Smooth muscle cell (in vitro differentiated cells): ENCODE measurements around the gene TMEM132C. TPM values are rescaled to one million over a fixed set of nuclear protein-coding genes. Genes with fewer than 3 reads are reported as not detected.

ENCODE experiments used
- DNase-seq: peaks from one replicate; lab custom pipeline; 2025; ENCODE audit not compliant: unreplicated experiment; lab: John Stamatoyannopoulos, UW
- H2AFZ ChIP-seq: fragments of 200-600 bp; sonication (generic); 2 replicates; pipeline ENCODE4 v1.6.0; 2016; ENCODE audit warnings: antibody characterized with exemption, low read depth, mild to moderate bottlenecking
- H3F3A ChIP-seq: fragments of 200-600 bp; sonication (generic); 2 replicates; pipeline ENCODE4 v1.6.0; 2017; ENCODE audit warnings: antibody characterized with exemption, low read depth
- H3K27ac ChIP-seq: fragments of 200-600 bp; sonication (generic); 2 replicates; pipeline ENCODE4 v1.5.1; 2016; ENCODE audit warnings: low read depth, mild to moderate bottlenecking
- H3K27me3 ChIP-seq: fragments of 200-600 bp; sonication (generic); 2 replicates; pipeline ENCODE4 v1.6.1; 2016; ENCODE audit warnings: low read depth, mild to moderate bottlenecking
- H3K36me3 ChIP-seq: fragments of 200-600 bp; sonication (generic); 2 replicates; pipeline ENCODE4 v1.5.1; 2016; ENCODE audit warnings: low read depth
- H3K4me1 ChIP-seq: fragments of 200-600 bp; sonication (generic); 2 replicates; pipeline ENCODE4 v1.5.1; 2016; ENCODE audit warnings: low read depth
- H3K4me2 ChIP-seq: fragments of 200-600 bp; sonication (generic); 2 replicates; pipeline ENCODE4 v1.6.0; 2016; ENCODE audit warnings: mild to moderate bottlenecking
- H3K4me3 ChIP-seq: fragments of 200-600 bp; sonication (generic); 2 replicates; pipeline ENCODE4 v1.5.1; 2016; ENCODE audit warnings: mild to moderate bottlenecking
- H3K79me2 ChIP-seq: fragments of 200-600 bp; sonication (generic); 2 replicates; pipeline ENCODE4 v1.6.0; 2016; ENCODE audit warnings: low read depth, mild to moderate bottlenecking
- H3K9ac ChIP-seq: fragments of 200-600 bp; sonication (generic); 2 replicates; pipeline ENCODE4 v1.6.0; 2016; ENCODE audit warnings: low read depth
- H3K9me3 ChIP-seq: fragments of 200-600 bp; sonication (generic); replicated peaks from 2 replicates; pipeline ENCODE4 v1.5.1; 2016; ENCODE audit warnings: low read depth
- H4K20me1 ChIP-seq: fragments of 200-600 bp; sonication (generic); 2 replicates; pipeline ENCODE4 v1.6.0; 2016; ENCODE audit warnings: low read depth
- WGBS: methylation state at CpG from one replicate; pipeline ENCODE4 v1.1.7; 2016; ENCODE audit warnings: low lambda C conversion rate; 5-methylcytosine and 5-hydroxymethylcytosine counted together
- polyA plus RNA-seq: library from polyadenylated mRNA; unstranded; fragments of >200 nt; fragmentation: Nextera tagmentation; extraction: Ambion mirVana; gene quantifications from 2 replicates; pipeline ENCODE4 v1.2.1, GENCODE V29; 2016
- total RNA-seq: library from RNA; depleted of rRNA; stranded (reverse); fragments of >200 nt; gene quantifications from 2 replicates; pipeline ENCODE4 v1.2.3, GENCODE V29; 2014
- TF ChIP-seq, protein P1 (sequence below): fragments of 200-600 bp; sonication (generic); IDR thresholded peaks from 2 replicates; pipeline ENCODE4 v1.5.1; 2017; ENCODE audit warnings: borderline replicate concordance, mild to moderate bottlenecking, antibody characterized with exemption; ENCODE audit not compliant: insufficient read depth, poor library complexity, severe bottlenecking

Gene TMEM132C
- total and polyA plus RNA-seq, 2 experiments from 2014 or later, result 0.49 to 0.77 TPM

DNA sequence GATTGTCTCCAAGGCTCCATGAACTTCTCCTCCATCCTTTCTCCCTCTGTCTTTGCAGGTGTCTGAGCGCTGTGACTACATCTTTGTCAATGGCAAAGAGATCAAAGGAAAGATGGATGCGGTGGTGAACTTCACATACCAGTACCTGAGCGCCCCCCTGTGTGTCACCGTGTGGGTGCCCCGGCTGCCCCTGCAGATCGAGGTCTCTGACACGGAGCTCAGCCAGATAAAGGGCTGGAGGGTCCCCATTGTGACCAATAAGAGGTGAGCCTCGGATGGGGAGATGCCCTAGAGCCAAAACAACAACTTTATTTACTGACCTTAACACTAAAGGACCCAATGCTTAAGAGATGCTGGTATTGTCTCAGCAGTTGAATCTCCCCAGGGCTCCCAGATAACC is 426.8 kb downstream of the TMEM132C start:
- 77% methylated on average over 8 of the region's 8 CpGs for WGBS
- Histone ChIP-seq H4K20me1 (no peaks in the 10 kb centered on the region), H2AFZ (no peak overlapping the region)

DNA sequence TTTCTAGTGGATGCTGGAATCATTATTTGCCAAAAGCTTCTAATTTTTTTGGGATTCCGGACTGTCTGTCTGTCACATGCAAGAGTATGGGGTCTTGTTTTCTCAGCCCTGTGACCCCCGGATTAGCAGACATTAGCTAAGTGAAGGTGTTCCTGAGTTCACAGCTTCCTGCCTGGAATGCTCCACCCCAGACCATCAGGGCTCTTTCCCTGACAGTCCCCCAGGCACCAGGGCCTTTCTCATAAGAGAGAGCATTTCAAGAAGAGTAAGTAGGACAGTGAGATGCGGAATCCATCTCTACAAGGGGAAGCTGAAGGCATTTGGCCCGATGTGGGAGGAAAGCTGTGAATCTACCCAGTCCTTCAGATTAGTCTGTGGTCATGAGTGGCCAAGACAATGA is 427.5 kb downstream of the TMEM132C start:
- Histone ChIP-seq H2AFZ (no peak overlapping the region), H3K27ac (no peak overlapping the region), H3K4me1 (no peaks in the 10 kb centered on the region), H3K9ac (no peak overlapping the region), H3K79me2 (no peaks in the 10 kb centered on the region), H3K36me3 (no peaks in the 10 kb centered on the region), H3K4me2 (no peak overlapping the region), H3K9me3 (no peaks in the 10 kb centered on the region), H3K27me3 (no peaks in the 10 kb centered on the region), H4K20me1 (no peaks in the 10 kb centered on the region), H3F3A (no peaks in the 10 kb centered on the region), H3K4me3 (no peak overlapping the region)
- TF ChIP-seq, protein P1, sequence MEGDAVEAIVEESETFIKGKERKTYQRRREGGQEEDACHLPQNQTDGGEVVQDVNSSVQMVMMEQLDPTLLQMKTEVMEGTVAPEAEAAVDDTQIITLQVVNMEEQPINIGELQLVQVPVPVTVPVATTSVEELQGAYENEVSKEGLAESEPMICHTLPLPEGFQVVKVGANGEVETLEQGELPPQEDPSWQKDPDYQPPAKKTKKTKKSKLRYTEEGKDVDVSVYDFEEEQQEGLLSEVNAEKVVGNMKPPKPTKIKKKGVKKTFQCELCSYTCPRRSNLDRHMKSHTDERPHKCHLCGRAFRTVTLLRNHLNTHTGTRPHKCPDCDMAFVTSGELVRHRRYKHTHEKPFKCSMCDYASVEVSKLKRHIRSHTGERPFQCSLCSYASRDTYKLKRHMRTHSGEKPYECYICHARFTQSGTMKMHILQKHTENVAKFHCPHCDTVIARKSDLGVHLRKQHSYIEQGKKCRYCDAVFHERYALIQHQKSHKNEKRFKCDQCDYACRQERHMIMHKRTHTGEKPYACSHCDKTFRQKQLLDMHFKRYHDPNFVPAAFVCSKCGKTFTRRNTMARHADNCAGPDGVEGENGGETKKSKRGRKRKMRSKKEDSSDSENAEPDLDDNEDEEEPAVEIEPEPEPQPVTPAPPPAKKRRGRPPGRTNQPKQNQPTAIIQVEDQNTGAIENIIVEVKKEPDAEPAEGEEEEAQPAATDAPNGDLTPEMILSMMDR, result no peak
- WGBS, result 90% methylated on average over 4 of the region's 4 CpGs
- DNase-seq, result no peak

More for the DNA sequence above, 426.8 kb downstream of the TMEM132C start:
- TF ChIP-seq, protein P1, result no peak
- Histone ChIP-seq H3K27ac (no peak overlapping the region), H3K4me3 (no peak overlapping the region), H3K9me3 (no peaks in the 10 kb centered on the region), H3K27me3 (no peaks in the 10 kb centered on the region), H3K36me3 (no peaks in the 10 kb centered on the region), H3K4me1 (no peaks in the 10 kb centered on the region), H3K9ac (no peak overlapping the region), H3F3A (no peaks in the 10 kb centered on the region), H3K4me2 (no peak overlapping the region), H3K79me2 (no peaks in the 10 kb centered on the region)
- DNase-seq, result no peak

DNA sequence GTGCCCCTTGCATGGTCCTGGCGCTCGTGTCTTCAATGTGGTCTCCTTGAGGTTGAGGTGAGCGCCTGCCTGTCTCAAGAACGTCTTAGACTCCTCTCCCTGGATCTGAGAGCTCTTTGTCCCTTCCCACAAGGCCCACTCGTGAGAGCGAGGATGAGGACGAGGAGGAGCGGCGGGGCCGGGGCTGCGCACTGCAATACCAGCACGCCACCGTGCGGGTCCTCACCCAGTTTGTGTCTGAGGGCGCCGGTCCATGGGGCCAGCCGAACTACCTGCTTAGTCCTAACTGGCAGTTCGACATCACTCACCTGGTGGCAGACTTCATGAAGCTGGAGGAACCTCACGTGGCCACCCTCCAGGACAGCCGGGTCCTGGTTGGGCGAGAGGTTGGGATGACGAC is 428.7 kb downstream of the TMEM132C start:
- Histone ChIP-seq H3K4me3 (no peak overlapping the region), H3K36me3 (no peaks in the 10 kb centered on the region), H3K27ac (no peak overlapping the region), H3K4me2 (no peak overlapping the region), H3K27me3 (no peaks in the 10 kb centered on the region), H3K79me2 (no peaks in the 10 kb centered on the region), H3K9ac (no peak overlapping the region), H3F3A (no peaks in the 10 kb centered on the region), H4K20me1 (no peaks in the 10 kb centered on the region), H3K4me1 (no peaks in the 10 kb centered on the region), H2AFZ (no peak overlapping the region), H3K9me3 (no peaks in the 10 kb centered on the region)
- DNase-seq, result no peak
- TF ChIP-seq, protein P1, result no peak
- WGBS, result 92% methylated on average over 22 of the region's 22 CpGs

DNA sequence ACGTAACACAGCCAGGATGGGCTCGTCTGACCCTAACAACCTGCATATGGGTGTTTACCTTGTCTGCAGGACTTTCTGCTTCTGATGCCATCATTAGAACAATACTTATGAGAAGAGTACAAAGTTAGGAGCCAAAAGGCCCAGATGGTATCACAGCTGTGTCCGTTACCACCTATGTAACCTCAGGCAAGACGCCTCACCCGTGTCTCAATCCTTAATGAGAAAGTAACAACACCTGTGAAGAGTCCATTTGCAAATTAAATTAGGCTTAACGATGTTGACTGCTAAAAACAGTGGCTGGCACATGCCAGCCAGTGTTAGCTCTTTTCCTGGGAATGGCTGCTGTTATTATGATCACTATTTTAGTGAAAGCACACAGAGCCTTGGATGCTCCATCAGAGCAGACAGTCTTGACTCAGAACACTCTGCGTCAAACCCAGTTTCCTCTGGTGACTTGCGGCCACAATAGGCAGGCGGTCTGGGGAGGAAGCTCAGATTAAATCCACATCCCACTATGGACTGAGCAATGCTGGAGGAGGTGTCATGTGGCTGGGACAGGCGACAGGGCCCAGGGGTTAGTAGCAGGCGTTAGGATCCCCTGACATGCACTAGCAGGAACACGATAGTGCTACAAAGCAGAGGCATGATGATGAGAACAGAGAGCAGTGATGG is 431.5 kb downstream of the TMEM132C start:
- Histone ChIP-seq H3K9me3 (no peaks in the 10 kb centered on the region), H3K4me1 (no peaks in the 10 kb centered on the region), H3K4me2 (no peak overlapping the region), H3K79me2 (no peaks in the 10 kb centered on the region), H3K4me3 (no peak overlapping the region), H3K36me3 (no peaks in the 10 kb centered on the region), H3F3A (no peaks in the 10 kb centered on the region), H3K9ac (no peak overlapping the region), H2AFZ (no peak overlapping the region), H3K27me3 (no peaks in the 10 kb centered on the region), H4K20me1 (no peaks in the 10 kb centered on the region), H3K27ac (no peak overlapping the region)
- TF ChIP-seq, protein P1, result no peak
- WGBS, result 84% methylated on average over 12 of the region's 12 CpGs
- DNase-seq, result no peak
